HepG2 (cell line): ENCODE data around the gene SLC25A10. TPM values are rescaled to one million over a fixed set of nuclear protein-coding genes. Genes with fewer than 3 reads are reported as not detected.
A peak's percentile ranks its signal among the peaks of the same experiment; 100 is the strongest.

ENCODE experiments used
- ARNT2 ChIP-seq: sonication (generic); formaldehyde crosslinking; IDR thresholded peaks from 2 replicates; pipeline ENCODE4 v1.8.0; 2022; ENCODE audit warnings: mild to moderate bottlenecking, low read depth, missing genetic modification reagents, moderate library complexity
- ATRX ChIP-seq: sonication (generic); formaldehyde crosslinking; IDR thresholded peaks from 2 replicates; pipeline ENCODE4 v1.4.0; 2020; ENCODE audit warnings: missing genetic modification reagents, borderline replicate concordance
- CEBPB ChIP-seq: IDR thresholded peaks from 2 replicates; pipeline ENCODE4 v1.6.1; 2011; ENCODE audit warnings: low read depth, low read length, improper control_type of control experiment, borderline replicate concordance
- CEBPZ ChIP-seq: IDR thresholded peaks from 2 replicates; pipeline ENCODE4 v1.6.1; 2012; ENCODE audit warnings: low read length, improper control_type of control experiment
- CREM ChIP-seq, 2 experiments: sonication (generic) in 1 of 2; formaldehyde crosslinking in 1 of 2; IDR thresholded peaks; 2 replicates each; pipeline versions ENCODE4 v1.4.0 to v1.6.1; 2016 to 2020; ENCODE audit warnings: antibody characterized with exemption in 1 of 2, mild to moderate bottlenecking in 1 of 2, missing genetic modification reagents in 1 of 2
- ELF3 ChIP-seq: IDR thresholded peaks from 2 replicates; pipeline ENCODE4 v1.6.1; 2016; ENCODE audit warnings: missing genetic modification reagents, missing compliant biosample characterization
- ESRRA ChIP-seq: sonication (generic); formaldehyde crosslinking; IDR thresholded peaks from 2 replicates; pipeline ENCODE4 v1.5.1; 2020; ENCODE audit warnings: mild to moderate bottlenecking, low read depth, missing genetic modification reagents
- KDM3A ChIP-seq: IDR thresholded peaks from 2 replicates; pipeline ENCODE4 v1.6.1; 2018; ENCODE audit warnings: low read depth, missing compliant biosample characterization
- MEIS1 ChIP-seq: sonication (generic); formaldehyde crosslinking; IDR thresholded peaks from 2 replicates; pipeline ENCODE4 v1.9.0; 2021; ENCODE audit warnings: mild to moderate bottlenecking, missing genetic modification reagents, moderate library complexity, borderline replicate concordance
- MXI1 ChIP-seq: IDR thresholded peaks from 3 replicates; pipeline ENCODE4 v1.6.1; 2012; ENCODE audit warnings: low read depth, low read length, inconsistent platforms, borderline replicate concordance
- PBX3 ChIP-seq: sonication (generic); formaldehyde crosslinking; IDR thresholded peaks from 2 replicates; pipeline ENCODE4 v1.8.1; 2023; ENCODE audit warnings: missing genetic modification reagents, inconsistent platforms, borderline replicate concordance
- PHF21A ChIP-seq: sonication (generic); formaldehyde crosslinking; IDR thresholded peaks from 2 replicates; pipeline ENCODE4 v1.5.0; 2020; ENCODE audit warnings: mild to moderate bottlenecking, missing genetic modification reagents
- PREB ChIP-seq: sonication (generic); formaldehyde crosslinking; IDR thresholded peaks from 2 replicates; pipeline ENCODE4 v1.4.0; 2020; ENCODE audit warnings: missing genetic modification reagents
- PTBP1 ChIP-seq: fragments of 200-400 bp; formaldehyde crosslinking; IDR thresholded peaks from 2 replicates; pipeline ENCODE4 v1.6.1; 2018; ENCODE audit warnings: low read length, low read depth; ENCODE audit not compliant: poor library complexity, severe bottlenecking
- SP2 ChIP-seq: sonication (generic); formaldehyde crosslinking; IDR thresholded peaks from 2 replicates; pipeline ENCODE4 v1.5.1; 2020; ENCODE audit warnings: mild to moderate bottlenecking, missing genetic modification reagents
- SP5 ChIP-seq: IDR thresholded peaks from 2 replicates; pipeline ENCODE4 v1.6.1; 2016; ENCODE audit warnings: low read depth, borderline replicate concordance
- ZBTB3 ChIP-seq: sonication (generic); formaldehyde crosslinking; IDR thresholded peaks from 2 replicates; pipeline ENCODE4 v1.4.0; 2020; ENCODE audit warnings: low read depth, mild to moderate bottlenecking, moderate library complexity, missing genetic modification reagents, borderline replicate concordance
- ZC3H13 ChIP-seq: sonication (generic); formaldehyde crosslinking; IDR thresholded peaks from 2 replicates; pipeline ENCODE4 v1.8.1; 2023; ENCODE audit warnings: mild to moderate bottlenecking, missing genetic modification reagents, moderate library complexity
- ZFP36L1 ChIP-seq: sonication (generic); formaldehyde crosslinking; IDR thresholded peaks from 2 replicates; pipeline ENCODE4 v1.8.0; 2022; ENCODE audit warnings: mild to moderate bottlenecking, missing genetic modification reagents, moderate library complexity
- ZNF354B ChIP-seq: sonication (generic); formaldehyde crosslinking; IDR thresholded peaks from 2 replicates; pipeline ENCODE4 v1.8.0; 2022; ENCODE audit warnings: mild to moderate bottlenecking, missing genetic modification reagents
- ZNF580 ChIP-seq: IDR thresholded peaks from 2 replicates; pipeline ENCODE4 v1.6.1; 2016; ENCODE audit warnings: low read depth, borderline replicate concordance
- ZNF660 ChIP-seq: sonication (generic); formaldehyde crosslinking; IDR thresholded peaks from 2 replicates; pipeline ENCODE4 v1.5.1; 2020; ENCODE audit warnings: mild to moderate bottlenecking, low read depth, missing genetic modification reagents, borderline replicate concordance
- ZNF7 ChIP-seq: IDR thresholded peaks from 2 replicates; pipeline ENCODE4 v1.6.1; 2016; ENCODE audit warnings: missing biosample characterization, missing genetic modification reagents
- ZNF780A ChIP-seq: sonication (generic); formaldehyde crosslinking; IDR thresholded peaks from 2 replicates; pipeline ENCODE4 v1.8.0; 2022; ENCODE audit warnings: mild to moderate bottlenecking, missing genetic modification reagents, moderate library complexity
- polyA plus RNA-seq, 8 experiments: library from polyadenylated mRNA; depleted of rRNA in 3 of 8; stranded (reverse) in 7 of 8; unstranded in 1 of 8; fragments of >200 nt; fragmentation: Illumina TruSeq in 4 of 8; extraction: Trizol in 4 of 8; gene quantifications; 2 replicates each; pipeline versions ENCODE4 v1.2.1 to v1.2.3, GENCODE V29; 2011 to 2016; ENCODE audit warnings: low read depth in 4 of 8, missing spikeins in 1 of 8, mixed read lengths in 1 of 8; ENCODE audit not compliant: insufficient read depth in 1 of 8
- total RNA-seq, 5 experiments: library from RNA; depleted of rRNA; stranded (reverse); fragments of >200 nt; fragmentation: Illumina TruSeq; extraction: Trizol; gene quantifications; 2 replicates each; pipeline ENCODE4 v1.2.3, GENCODE V29; 2016; ENCODE audit warnings: low read depth in 1 of 5

The SLC25A10 gene
- total and polyA plus RNA-seq, 2 of the 13 experiments (the other 11 are each of a cell fraction or from before 2014, with no cell fraction given), result 46.5 to 140 TPM

GRCh38 chr17:81665205-81666091 is 46.6 kb upstream of the SLC25A10 start (continued):
- TF ChIP-seq PBX3 (CRISPR knock-in tag), result no peak
- no peak for TF ChIP-seq ARNT2 (CRISPR knock-in tag)
- TF ChIP-seq ZNF660 (CRISPR knock-in tag), result no peak
- TF ChIP-seq SP2 (CRISPR knock-in tag), result no peak
- no peak for TF ChIP-seq CREM (IDR thresholded peaks at IDR 0.05)
- no peak for TF ChIP-seq CREM (CRISPR knock-in tag; IDR thresholded peaks at IDR 0.05)
- TF ChIP-seq ELF3 (CRISPR knock-in tag), result no peak
- TF ChIP-seq SP5 (CRISPR knock-in tag), result no peak
- TF ChIP-seq PHF21A (CRISPR knock-in tag), result no peak
- TF ChIP-seq ZNF7 (CRISPR knock-in tag), result no peak
- TF ChIP-seq MEIS1 (CRISPR knock-in tag), result no peak
- no peak for TF ChIP-seq ESRRA (CRISPR knock-in tag)
- no peak for TF ChIP-seq ATRX
- TF ChIP-seq ZFP36L1, result no peak
- no peak for TF ChIP-seq CEBPZ
- no peak for TF ChIP-seq KDM3A (CRISPR knock-in tag)
- peak; percentile 32; the same call in 1 of the 2 replicates for TF ChIP-seq ZNF580 (CRISPR knock-in tag)
- TF ChIP-seq ZBTB3, result no peak
- peak; percentile 75 for TF ChIP-seq ZC3H13 (CRISPR knock-in tag)
- TF ChIP-seq MXI1, result 0 out of 3 replicates have a peak, but pooled peaks have one; percentile 41
- TF ChIP-seq PREB (CRISPR knock-in tag), result no peak
- no peak for TF ChIP-seq PTBP1
- TF ChIP-seq ZNF354B (CRISPR knock-in tag), result 0 out of 2 replicates have a peak, but pooled peaks have one; percentile 92
- no peak; the same call in 1 of the 2 replicates for TF ChIP-seq CEBPB
- no peak for TF ChIP-seq ZNF780A
